Colon (tissue), 2 donors: Measurements from ENCODE around the gene CLSTN2.

ENCODE experiments used
- FAIRE-seq: peaks from 2 replicates; lab custom pipeline; 2012; peaks lifted over from hg19 to GRCh38; lab: Jason Lieb, UNC
- donor health status: control.
- donor health status: control.

CLSTN2 gene

DNA sequence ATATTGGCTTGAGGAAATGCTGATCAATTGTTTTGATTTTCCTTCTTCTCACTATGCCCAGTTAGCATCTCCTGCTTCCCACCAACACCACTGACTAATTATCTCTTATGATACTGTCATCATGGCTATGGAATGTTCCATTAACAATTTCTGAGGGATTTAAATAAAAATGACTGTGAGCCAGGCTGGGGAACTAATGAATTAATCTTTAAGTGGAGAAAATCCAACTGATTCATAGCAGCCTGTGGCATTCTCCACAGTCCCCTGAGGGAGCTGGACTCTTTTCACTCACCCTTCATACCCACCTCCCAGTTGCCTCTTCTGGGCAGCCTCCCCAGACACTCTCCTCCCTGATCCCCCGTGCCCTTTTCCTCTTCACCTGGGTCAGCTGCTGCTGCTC, 353.6 kb downstream of the CLSTN2 start:
- FAIRE-seq: no peak

DNA sequence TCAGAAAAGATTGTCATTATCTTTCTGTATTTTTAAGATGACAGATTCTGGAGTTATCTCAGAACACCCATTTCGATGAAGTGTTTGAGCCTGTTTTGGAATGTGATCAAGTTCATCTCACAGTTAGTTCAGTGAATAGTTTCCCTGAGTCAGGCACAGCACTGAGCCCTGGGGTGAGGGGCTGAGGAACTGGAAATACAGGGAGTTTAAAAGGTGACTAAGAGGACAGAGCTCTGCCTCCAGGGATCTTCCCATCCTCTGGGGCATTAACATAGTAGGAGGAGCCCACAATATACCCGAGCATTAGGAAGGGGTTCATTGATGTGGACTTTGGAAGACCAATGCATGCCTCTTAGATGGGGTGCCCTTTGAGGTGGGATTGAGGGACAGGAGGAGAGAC, 355.1 kb downstream of the CLSTN2 start:
- no peak for FAIRE-seq

DNA sequence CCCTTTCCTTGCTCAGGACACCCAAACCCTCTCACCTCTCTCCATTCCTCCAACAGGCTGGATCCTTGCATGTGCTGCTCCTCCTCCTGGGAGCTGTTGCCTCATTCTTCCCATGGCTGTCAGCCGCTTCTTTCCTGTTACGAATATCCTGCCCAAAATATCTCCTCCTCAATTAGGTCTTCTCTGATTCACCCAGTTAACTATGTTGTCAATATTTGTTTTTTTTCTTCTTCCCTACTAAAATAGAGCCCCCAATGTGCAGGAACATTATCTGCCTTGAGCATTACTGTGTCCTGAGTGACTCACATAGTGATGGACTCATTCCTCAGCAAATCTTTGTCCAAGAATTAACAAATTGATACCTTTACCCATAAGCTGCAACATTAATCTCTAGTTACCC, 357.2 kb downstream of the CLSTN2 start:
- no peak for FAIRE-seq

- FAIRE-seq: no peak
Measured at GRCh38 chr3:140292684-140293083, 357.7 kb downstream of the CLSTN2 start.

DNA sequence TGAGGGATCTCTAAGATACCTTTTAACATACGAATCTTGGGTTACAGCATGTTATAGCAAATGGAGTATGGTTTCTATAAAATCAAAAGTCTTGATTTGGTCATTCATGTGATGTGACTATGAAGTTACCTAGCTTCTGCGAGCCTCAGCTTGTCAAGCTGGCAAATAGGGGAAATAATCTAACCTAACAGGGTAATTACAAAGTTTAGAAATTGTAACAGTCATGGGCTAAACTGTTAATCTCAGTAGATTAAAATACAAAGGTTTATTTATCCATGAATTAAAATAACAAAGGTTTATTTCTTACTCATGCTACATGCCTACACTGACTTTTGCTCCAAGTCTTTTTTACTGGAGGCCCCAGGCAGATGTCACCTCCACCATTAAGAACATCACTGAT, 359.1 kb downstream of the CLSTN2 start:
- no peak for FAIRE-seq

DNA sequence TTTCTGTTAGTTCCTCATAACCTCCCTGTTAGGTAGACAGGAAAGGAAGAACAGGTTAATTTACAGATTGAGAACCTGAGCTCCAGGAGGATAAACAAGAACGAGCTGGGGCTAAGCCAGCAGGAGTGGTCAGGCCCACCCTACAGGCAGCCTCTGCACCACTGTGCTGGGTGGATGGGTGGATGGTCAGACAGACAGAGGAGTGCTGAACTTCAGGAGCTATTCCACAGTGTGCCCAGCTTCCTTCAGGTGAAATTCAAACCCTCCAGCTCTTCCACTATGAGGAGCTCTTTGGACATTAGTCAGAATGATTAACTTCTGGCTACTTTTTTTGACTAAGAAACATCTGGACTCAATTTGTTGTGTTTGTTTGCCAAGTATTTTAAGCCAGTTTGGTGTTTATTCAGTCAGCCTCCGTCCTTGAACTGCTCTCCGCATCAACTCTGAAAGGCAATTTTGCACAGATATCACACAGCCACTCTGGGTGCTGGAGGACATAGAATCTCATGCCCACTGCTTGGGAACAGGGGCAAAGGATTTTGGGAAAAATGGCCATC, 361.9 kb downstream of the CLSTN2 start:
- no peak for FAIRE-seq

DNA sequence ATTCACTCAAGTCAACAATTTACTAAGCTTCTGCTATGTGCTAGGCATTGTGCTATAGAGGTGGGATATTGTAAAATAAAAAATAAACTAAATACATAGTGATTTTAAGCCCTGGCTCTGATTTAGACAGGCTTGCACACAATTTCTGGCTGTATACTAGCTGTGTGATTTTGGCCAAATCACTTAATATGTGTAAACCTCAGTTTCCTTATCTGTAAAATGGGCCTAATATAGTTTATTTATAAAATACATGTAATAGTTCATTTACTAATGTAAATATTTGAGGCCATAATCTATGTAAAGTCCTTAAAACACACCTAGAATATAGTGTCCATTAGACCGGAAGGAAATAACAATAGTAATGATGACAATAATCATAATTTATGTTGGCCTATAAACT, 363.1 kb downstream of the CLSTN2 start:
- no peak for FAIRE-seq

DNA sequence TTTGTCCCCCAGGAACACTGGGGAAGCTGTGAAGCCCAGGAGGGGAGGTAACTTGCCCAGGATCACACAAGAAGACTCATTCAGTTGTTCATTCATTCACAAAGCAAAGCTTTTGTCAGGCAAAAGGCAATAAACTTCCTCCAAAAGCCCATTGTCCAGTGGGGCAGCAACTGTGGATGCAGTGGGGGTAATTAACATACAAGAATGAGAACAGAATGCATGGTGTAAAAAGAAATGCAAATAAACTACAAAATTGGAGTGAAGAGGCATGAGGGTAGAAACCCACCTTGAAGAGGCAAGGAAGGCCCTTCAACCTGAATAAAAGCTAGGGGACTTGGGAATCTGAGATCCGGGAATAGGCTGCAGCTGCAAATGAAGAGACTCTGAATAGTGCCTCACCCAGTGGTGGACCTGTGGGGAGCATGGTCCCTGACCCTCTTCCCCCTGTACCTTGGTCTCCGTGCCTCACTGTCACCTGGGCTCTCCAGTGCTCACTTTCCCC, 363.6 kb downstream of the CLSTN2 start:
- FAIRE-seq: no peak

DNA sequence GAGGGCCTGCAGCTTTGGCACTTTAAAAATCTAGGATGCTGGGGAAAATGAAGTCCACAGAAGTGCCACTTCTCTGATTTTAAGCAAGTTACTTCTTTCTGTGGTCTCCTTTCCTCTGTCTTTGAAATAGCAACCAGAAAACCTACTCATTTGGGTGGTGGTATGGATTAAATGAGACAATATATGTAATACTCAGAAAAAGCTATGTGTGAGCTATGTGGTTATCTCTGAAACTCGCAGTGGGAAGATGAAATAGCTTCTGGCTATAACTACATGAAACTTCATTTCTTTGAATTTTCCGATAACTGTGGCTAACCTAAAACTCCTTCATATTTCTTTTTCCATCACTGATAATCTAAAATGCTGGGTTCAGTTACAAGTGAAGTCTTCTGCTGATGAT, 368.9 kb downstream of the CLSTN2 start:
- FAIRE-seq: no peak

DNA sequence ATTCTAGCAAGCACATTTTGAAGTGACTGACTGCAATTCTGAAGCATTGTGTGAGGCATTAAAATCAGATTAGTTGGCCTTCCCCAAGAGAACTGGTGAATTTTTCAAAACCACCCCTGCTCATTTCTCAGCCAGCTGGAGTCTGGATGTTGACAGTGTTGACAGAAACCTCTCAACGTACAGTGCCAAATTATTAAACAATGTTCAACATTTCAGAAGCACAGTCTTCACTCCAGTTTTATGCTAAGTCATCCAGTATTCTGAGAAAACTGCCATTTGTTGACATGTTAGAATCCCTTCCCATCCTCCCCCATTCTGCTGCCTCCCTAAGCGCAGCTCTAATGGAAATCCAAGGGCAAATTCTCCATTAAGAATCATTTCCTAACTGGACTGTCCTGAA, 373.6 kb downstream of the CLSTN2 start:
- no peak for FAIRE-seq

DNA sequence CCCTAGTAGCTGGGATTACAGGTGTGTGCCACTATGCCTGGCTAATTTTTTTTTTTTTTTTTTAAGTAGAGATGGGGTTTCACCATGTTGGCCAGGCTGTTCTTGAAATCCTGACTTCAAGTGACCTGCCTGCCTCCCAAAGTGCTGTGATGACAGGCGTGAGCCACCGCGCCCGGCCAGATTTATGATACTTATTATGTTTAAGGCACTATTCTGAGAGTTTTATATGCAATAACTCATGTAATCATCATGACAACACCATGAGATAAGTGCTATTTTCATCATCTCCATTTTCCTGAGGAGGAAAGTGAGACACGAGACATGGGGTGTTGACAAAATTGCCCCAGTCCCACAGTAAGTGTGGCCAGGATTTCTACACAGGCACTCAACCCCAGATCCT, 376.4 kb downstream of the CLSTN2 start:
- no peak for FAIRE-seq

GRCh38 chr3:140315955-140316354, 381.0 kb downstream of the CLSTN2 start:
- no peak for FAIRE-seq

DNA sequence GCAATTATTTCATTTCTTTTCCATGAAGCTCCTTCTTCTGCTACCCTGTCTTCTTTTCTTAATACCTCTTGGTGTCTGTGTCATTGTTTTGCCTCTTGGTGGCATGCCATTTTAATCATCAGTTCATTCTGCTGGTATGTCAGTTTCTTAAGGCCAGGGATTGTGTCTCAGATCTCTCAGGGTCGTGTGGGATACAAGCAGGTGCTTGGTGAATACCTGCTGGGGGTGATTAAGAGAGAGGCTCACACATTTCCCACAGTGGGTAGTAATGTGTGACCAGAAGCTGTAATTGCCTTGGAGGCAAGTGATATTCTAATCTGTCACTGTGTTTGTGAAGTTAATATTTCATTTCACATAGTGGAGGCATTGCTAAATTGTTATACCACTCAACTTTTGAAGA, 381.5 kb downstream of the CLSTN2 start:
- FAIRE-seq: no peak

GRCh38 chr3:140316868-140317400, 381.9 kb downstream of the CLSTN2 start:
- FAIRE-seq: no peak

GRCh38 chr3:140319739-140320138, 384.8 kb downstream of the CLSTN2 start:
- FAIRE-seq: no peak

GRCh38 chr3:140323561-140323960, 388.6 kb downstream of the CLSTN2 start:
- no peak for FAIRE-seq

DNA sequence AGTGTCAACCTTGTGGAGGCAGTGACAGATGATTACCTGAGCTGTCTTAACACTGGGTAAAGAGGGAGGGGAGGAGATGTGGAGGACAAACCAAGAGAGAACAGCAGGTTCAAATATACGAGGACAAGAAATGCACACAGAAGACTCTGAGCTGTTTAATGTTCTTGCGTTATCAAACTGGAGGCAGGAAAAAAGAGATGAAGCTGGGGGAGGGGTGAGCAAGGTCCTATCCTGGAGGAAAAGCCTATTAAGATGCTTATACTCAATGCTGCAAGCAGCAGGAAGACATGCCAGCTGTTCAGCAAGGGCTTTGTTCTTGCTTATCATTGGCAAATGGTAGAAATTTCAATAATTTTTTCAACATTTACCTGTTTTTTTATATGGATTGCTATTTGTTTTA, 397.1 kb downstream of the CLSTN2 start:
- no peak for FAIRE-seq

DNA sequence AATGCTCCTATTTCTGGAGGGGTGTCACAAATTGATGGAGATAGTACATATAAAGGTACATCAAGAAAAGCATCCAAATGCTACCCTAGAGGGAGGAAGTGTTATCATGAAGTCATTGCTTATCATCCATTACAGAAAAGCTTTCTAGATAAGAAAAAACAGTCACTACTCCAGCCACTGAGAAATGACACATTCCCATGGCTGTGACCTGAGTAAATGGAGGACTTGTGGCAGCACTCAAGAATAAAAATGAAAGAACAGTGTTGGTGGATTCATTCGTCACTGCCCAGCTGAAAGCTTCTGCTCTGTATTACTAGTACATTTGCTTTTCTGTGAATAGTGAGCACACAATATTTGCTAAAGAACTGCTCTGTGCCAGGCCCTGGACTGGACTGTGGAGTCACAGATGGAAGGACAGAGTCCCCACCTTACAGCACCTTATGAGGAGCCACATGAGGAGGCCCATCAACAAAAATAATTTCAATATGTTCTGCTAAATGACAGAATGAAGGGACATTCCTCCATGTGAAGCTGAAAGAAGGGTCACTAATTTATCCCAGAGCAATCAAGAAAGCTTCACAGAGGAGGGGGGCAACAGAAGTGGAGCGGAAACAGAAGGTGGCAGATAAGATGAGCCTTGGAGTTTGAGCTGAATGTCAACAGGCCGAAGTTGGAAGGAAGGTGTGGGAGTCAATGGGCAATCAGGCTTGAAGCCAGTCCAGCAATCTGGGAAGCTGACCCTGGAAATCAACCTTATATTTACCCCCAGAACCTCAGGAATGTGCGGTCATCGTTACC, 399.3 kb downstream of the CLSTN2 start:
- no peak for FAIRE-seq

- no peak for FAIRE-seq
Measured at GRCh38 chr3:140336465-140336864, 401.5 kb downstream of the CLSTN2 start.

DNA sequence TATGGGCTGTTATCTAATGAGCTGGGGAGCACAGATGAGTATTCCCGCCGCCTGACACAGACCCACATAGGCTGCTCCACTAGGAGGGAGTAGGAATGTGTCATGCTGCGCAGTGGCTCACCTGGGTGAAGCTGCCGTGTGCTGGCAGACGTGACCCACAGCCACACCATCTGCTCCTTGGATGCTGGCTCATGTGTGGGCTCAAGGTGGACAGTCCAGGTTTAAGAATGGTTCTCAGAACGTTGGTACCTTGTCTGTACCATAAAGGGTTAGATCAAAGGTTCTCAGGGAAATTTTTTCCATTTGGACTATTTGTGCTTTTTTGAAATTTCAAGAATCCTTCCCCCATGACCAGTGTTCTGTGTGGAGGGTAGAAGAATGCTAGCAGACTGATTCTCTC, 403.9 kb downstream of the CLSTN2 start:
- FAIRE-seq: no peak

DNA sequence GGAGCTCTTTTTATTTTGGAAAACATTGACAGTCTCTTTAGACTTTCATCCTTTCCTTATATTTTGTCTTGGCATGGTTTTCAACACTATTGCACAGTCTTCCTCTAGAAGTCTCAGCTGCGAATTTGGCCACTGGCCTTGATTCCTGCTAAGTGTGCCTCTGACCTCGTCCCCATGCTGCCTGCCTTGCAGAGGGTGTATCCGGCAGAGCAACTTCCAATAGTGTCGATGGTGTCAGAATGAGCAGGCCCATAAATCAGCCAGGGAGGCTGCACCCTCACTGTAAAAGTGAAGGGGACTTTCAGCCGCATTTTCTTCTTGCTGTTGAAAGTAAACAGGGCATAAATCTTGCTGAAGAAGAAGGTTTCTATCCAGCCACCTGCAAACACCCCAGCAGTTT, 406.2 kb downstream of the CLSTN2 start:
- FAIRE-seq: no peak

DNA sequence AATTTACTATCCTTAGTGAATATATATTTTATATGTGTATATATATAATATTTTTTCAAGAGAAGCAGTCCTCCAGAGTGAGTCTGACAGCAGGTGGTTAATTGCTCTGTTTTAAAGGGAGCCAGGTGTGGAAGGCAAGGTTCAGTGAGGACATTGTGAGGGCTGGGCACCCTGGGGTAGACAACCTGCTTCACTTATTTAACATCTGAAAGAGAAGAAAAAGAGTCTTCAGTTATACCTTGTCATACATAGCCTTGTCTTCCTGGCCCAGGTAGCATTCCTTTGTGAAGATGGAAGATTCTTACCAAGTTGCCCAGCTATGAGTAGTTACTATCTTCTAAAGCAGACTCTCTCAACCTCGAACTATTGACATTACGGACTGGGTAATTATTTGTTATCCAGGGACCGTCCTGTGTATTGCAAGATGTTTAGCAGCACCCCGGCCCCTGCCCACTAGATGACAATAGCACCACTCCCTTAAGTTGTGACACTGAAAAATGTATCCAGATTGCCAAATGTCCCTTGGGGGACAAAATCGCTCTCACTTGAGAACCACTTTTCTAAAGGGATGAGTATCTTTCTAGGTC, 406.9 kb downstream of the CLSTN2 start:
- FAIRE-seq: no peak

- FAIRE-seq: no peak
Measured at GRCh38 chr3:140342668-140343067, 407.7 kb downstream of the CLSTN2 start.
